Keratinocyte (primary cell): ENCODE measurements around the gene LHPP. TPM values are rescaled to one million over a fixed set of nuclear protein-coding genes. Genes with fewer than 3 reads are reported as not detected.

Experiments
- DNase-seq: peaks from one replicate; pipeline ENCODE4 v3.0.0-alpha.2; 2011; ENCODE audit warnings: low read depth, missing footprints, low spot score
- FAIRE-seq: peaks from 2 replicates; lab custom pipeline; 2011; peaks lifted over from hg19 to GRCh38; lab: Jason Lieb, UNC
- H2AFZ ChIP-seq: 2 replicates; pipeline ENCODE4 v1.6.0; 2012; ENCODE audit warnings: low read length, control low read depth, inconsistent platforms; ENCODE audit not compliant: control insufficient read depth
- H3K27ac ChIP-seq: 2 replicates; pipeline ENCODE4 v1.5.1; 2011; ENCODE audit warnings: low read length; ENCODE audit not compliant: control insufficient read depth, insufficient read depth
- H3K27me3 ChIP-seq: 3 replicates; pipeline ENCODE4 v1.6.0; 2011; ENCODE audit warnings: low read length; ENCODE audit not compliant: control insufficient read depth, insufficient read depth; ENCODE audit errors: extremely low read depth
- H3K36me3 ChIP-seq, 2 experiments: 2 replicates in 1 of 2; 3 replicates in 1 of 2; pipeline ENCODE4 v1.5.1; 2011; ENCODE audit warnings: low read length in 2 of 2, mild to moderate bottlenecking in 1 of 2; ENCODE audit not compliant: control insufficient read depth in 2 of 2, insufficient read depth in 2 of 2; ENCODE audit errors: extremely low read depth in 1 of 2
- H3K4me1 ChIP-seq: 3 replicates; pipeline ENCODE4 v1.5.1; 2011; ENCODE audit warnings: low read length; ENCODE audit not compliant: control insufficient read depth, insufficient read depth; ENCODE audit errors: extremely low read depth
- H3K4me2 ChIP-seq: 3 replicates; pipeline ENCODE4 v1.6.0; 2011; ENCODE audit warnings: low read depth, low read length; ENCODE audit not compliant: control insufficient read depth, insufficient read depth; ENCODE audit errors: extremely low read depth
- H3K4me3 ChIP-seq, 3 experiments: fragments of 200-600 bp in 1 of 3; sonication (generic) in 1 of 3; 2 replicates in 2 of 3; 3 replicates in 1 of 3; pipeline ENCODE4 v1.5.1; 2011 to 2016; ENCODE audit warnings: low read length in 3 of 3, mild to moderate bottlenecking in 3 of 3, control low read depth in 2 of 3, inconsistent platforms in 1 of 3, low read depth in 1 of 3, mixed read lengths in 1 of 3, mixed run types in 1 of 3, moderate library complexity in 1 of 3; ENCODE audit not compliant: control insufficient read depth in 2 of 3, insufficient read depth in 2 of 3; ENCODE audit errors: extremely low read depth in 1 of 3
- H3K79me2 ChIP-seq: 2 replicates; pipeline ENCODE4 v1.6.0; 2012; ENCODE audit warnings: low read length; ENCODE audit not compliant: control insufficient read depth, insufficient read depth
- H3K9ac ChIP-seq: 3 replicates; pipeline ENCODE4 v1.6.0; 2011; ENCODE audit warnings: low read length; ENCODE audit not compliant: control insufficient read depth, insufficient read depth; ENCODE audit errors: extremely low read depth
- H3K9me1 ChIP-seq: 3 replicates; pipeline ENCODE4 v1.6.0; 2011; ENCODE audit warnings: low read length; ENCODE audit not compliant: control insufficient read depth, insufficient read depth; ENCODE audit errors: extremely low read depth
- H3K9me3 ChIP-seq: 2 replicates; pipeline ENCODE4 v1.5.1; 2012; ENCODE audit warnings: low read depth, low read length; ENCODE audit not compliant: control insufficient read depth
- H4K20me1 ChIP-seq: 3 replicates; pipeline ENCODE4 v1.6.0; 2011; ENCODE audit warnings: low read length; ENCODE audit not compliant: control insufficient read depth, insufficient read depth; ENCODE audit errors: extremely low read depth
- EZH2 ChIP-seq: IDR thresholded peaks from one replicate; pipeline ENCODE4 v1.6.1; 2012; ENCODE audit warnings: inconsistent platforms, mild to moderate bottlenecking, low read length, moderate library complexity
- dilution Hi-C: fragments of 300-500 bp; cut with MboI; formaldehyde crosslinking; loops from one replicate; pipeline ENCODE4 v1.7.0; 2020; ENCODE audit warnings: low sequenced_read_pairs; ENCODE audit not compliant: extremely low pct_ligation_motif_present
- polyA plus RNA-seq, 5 experiments: library from polyadenylated mRNA; depleted of rRNA in 3 of 5; stranded (reverse) in 3 of 5; stranded (forward) in 1 of 5; unstranded in 1 of 5; fragments of >200 nt; gene quantifications; 1 replicate in 1 of 5; 2 replicates in 3 of 5; 3 replicates in 1 of 5; pipeline versions ENCODE4 v1.2.1 to v1.2.3, GENCODE V29; 2011 to 2012; ENCODE audit warnings: missing spikeins in 2 of 5, low read depth in 1 of 5, low replicate concordance in 1 of 5
- TF ChIP-seq, protein P1 (sequence below), 3 experiments: IDR thresholded peaks in 1 of 3; conservative IDR thresholded peaks in 1 of 3; optimal IDR thresholded peaks in 1 of 3; 2 replicates in 2 of 3; 3 replicates in 1 of 3; pipeline versions ENCODE3 to v1.5.1; 2011; ENCODE audit warnings: low read length in 3 of 3, mild to moderate bottlenecking in 3 of 3, moderate library complexity in 2 of 3, control low read depth in 1 of 3, inconsistent platforms in 1 of 3; ENCODE audit not compliant: insufficient read depth in 2 of 3; ENCODE audit errors: extremely low read depth in 1 of 3

Gene LHPP
- polyA plus RNA-seq, 1 donor (not counting 4 experiments of a cell fraction or from before 2014, with no cell fraction given), result 13.1 TPM

DNA sequence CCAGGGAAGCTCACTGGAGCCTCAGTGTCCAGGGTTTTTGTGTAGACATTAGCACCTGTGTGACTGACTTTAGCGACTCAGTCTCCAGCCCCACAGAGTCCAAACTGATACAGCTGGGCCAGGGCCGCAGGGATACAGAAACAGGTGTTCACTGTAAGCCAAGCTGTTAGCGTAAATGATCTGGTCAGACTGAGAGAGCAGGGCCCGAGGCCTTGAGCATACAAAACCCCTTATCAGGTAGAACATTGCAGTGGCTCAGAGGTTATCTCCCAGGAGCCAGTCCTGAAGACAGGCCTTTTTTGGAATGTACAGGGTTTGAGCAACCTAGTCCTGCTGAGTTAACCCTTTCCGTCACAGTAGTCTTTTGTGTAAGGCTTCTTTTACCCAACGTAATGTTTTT is 25.0 kb downstream of the LHPP start:
- Histone ChIP-seq H3K79me2 (no peaks in the 10 kb centered on the region), H3K36me3 (peaks cover 0 to 7% of the 10 kb centered on the region in 2 experiments), H2AFZ (no peak overlapping the region), H3K4me1 (no peaks in the 10 kb centered on the region), H4K20me1 (no peaks in the 10 kb centered on the region), H3K9ac (no peak overlapping the region), H3K4me2 (no peak overlapping the region), H3K4me3 (no peak overlapping the region), H3K9me1 (no peaks in the 10 kb centered on the region), H3K9me3 (no peaks in the 10 kb centered on the region), H3K27me3 (no peaks in the 10 kb centered on the region), H3K27ac (no peak overlapping the region)
- dilution Hi-C loops, result no loop called here
- TF ChIP-seq, protein P1, sequence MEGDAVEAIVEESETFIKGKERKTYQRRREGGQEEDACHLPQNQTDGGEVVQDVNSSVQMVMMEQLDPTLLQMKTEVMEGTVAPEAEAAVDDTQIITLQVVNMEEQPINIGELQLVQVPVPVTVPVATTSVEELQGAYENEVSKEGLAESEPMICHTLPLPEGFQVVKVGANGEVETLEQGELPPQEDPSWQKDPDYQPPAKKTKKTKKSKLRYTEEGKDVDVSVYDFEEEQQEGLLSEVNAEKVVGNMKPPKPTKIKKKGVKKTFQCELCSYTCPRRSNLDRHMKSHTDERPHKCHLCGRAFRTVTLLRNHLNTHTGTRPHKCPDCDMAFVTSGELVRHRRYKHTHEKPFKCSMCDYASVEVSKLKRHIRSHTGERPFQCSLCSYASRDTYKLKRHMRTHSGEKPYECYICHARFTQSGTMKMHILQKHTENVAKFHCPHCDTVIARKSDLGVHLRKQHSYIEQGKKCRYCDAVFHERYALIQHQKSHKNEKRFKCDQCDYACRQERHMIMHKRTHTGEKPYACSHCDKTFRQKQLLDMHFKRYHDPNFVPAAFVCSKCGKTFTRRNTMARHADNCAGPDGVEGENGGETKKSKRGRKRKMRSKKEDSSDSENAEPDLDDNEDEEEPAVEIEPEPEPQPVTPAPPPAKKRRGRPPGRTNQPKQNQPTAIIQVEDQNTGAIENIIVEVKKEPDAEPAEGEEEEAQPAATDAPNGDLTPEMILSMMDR (optimal IDR thresholded peaks at IDR 0.05 in 1 of 3, IDR thresholded peaks at IDR 0.05 in 1 of 3, conservative IDR thresholded peaks at IDR 0.05 in 1 of 3; ENCODE audit: extremely low read depth in 1 of 3, insufficient read depth in 2 of 3, low read length in 3 of 3), result no peak
- TF ChIP-seq EZH2, result no peak
- no peak for FAIRE-seq
- DNase-seq, result no peak

DNA sequence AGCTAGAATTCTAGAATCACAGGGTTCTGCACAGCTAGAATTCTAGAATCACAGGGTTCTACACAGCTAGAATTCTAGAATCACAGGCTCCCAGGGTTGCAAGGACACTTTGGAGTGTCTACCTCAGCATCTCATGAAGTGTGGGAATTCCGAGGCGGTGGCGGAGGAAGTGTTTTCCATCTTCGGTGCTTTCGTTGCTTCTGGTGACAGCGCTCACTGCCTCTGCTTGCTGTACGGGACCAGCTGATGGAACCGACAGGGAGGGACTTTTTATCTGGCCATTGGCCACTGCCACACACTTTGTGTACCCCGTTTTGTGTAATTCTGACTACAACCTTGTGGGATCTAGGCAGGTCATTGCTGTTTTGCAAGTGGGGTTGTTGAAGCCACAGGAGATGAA is 29.5 kb downstream of the LHPP start:
- no peaks in the 10 kb centered on the region for H3K27me3 ChIP-seq
- H2AFZ ChIP-seq, result no peak overlapping the region
- no peak overlapping the region for H3K4me3 ChIP-seq
- no peaks in the 10 kb centered on the region for H4K20me1 ChIP-seq
- no peaks in the 10 kb centered on the region for H3K9me1 ChIP-seq
- no peak overlapping the region for H3K27ac ChIP-seq
- no peaks in the 10 kb centered on the region for H3K9me3 ChIP-seq
- no peaks in the 10 kb centered on the region for H3K4me1 ChIP-seq
- no peak overlapping the region for H3K9ac ChIP-seq
- H3K36me3 ChIP-seq, result peaks cover 0 to 12% of the 10 kb centered on the region in 2 experiments
- no peak for TF ChIP-seq EZH2
- TF ChIP-seq, protein P1 (optimal IDR thresholded peaks at IDR 0.05 in 1 of 3, IDR thresholded peaks at IDR 0.05 in 1 of 3, conservative IDR thresholded peaks at IDR 0.05 in 1 of 3; ENCODE audit: extremely low read depth in 1 of 3, insufficient read depth in 2 of 3, low read length in 3 of 3), result no peak
- H3K79me2 ChIP-seq, result no peaks in the 10 kb centered on the region
- no peak overlapping the region for H3K4me2 ChIP-seq
- DNase-seq, result no peak
- dilution Hi-C loops, result no loop called here
- FAIRE-seq, result no peak
